ENCODE measurements around the gene LGALS1. TPM values are rescaled to one million over a fixed set of nuclear protein-coding genes. Genes with fewer than 3 reads are reported as not detected.
"Not testable (repeated sequence)": the region's sequence is repeated elsewhere in the genome, so short reads cannot be mapped to it uniquely, and the experiment has no call there.

LGALS1 gene
- total RNA-seq, 1 donor from 2014 or later = 50.7 TPM

DNA sequence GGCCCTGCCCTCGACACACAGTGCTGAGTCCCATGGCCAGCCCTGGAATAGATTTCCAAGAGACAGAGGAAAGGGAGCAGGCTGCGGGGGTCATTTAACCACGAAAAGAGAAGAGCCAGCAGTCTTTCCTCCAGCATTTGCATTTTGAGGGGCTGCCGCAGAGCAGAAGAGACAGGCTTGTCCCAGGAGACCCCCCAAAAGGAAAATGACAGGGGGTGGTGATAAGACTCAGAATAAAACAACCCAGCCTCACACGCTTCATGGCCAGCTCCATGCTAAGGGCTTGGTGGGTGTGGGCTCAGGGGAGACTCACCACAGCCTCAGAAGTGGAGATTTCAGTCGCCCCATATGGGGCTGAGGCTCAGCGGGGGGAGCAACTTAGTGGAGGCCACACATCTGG is 38.3 kb downstream of the LGALS1 start:
- TF ChIP-seq, protein P1, sequence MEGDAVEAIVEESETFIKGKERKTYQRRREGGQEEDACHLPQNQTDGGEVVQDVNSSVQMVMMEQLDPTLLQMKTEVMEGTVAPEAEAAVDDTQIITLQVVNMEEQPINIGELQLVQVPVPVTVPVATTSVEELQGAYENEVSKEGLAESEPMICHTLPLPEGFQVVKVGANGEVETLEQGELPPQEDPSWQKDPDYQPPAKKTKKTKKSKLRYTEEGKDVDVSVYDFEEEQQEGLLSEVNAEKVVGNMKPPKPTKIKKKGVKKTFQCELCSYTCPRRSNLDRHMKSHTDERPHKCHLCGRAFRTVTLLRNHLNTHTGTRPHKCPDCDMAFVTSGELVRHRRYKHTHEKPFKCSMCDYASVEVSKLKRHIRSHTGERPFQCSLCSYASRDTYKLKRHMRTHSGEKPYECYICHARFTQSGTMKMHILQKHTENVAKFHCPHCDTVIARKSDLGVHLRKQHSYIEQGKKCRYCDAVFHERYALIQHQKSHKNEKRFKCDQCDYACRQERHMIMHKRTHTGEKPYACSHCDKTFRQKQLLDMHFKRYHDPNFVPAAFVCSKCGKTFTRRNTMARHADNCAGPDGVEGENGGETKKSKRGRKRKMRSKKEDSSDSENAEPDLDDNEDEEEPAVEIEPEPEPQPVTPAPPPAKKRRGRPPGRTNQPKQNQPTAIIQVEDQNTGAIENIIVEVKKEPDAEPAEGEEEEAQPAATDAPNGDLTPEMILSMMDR (IDR thresholded peaks at IDR 0.05; ENCODE audit: partially characterized antibody, unreplicated experiment) = no peak
- Mint-ChIP-seq H3K4me1 (ENCODE audit: low read depth, unreplicated experiment) (no peaks in the 10 kb centered on the region), H3K27me3 (ENCODE audit: unreplicated experiment) (peaks cover 3% of the 10 kb centered on the region), H3K9me3 (ENCODE audit: unreplicated experiment) (peaks cover 3% of the 10 kb centered on the region), H3K36me3 (ENCODE audit: unreplicated experiment) (peaks cover 9% of the 10 kb centered on the region), H3K27ac (ENCODE audit: unreplicated experiment) (no peak overlapping the region), H3K4me3 (ENCODE audit: unreplicated experiment) (no peak overlapping the region)
- no peak for DNase-seq

DNA sequence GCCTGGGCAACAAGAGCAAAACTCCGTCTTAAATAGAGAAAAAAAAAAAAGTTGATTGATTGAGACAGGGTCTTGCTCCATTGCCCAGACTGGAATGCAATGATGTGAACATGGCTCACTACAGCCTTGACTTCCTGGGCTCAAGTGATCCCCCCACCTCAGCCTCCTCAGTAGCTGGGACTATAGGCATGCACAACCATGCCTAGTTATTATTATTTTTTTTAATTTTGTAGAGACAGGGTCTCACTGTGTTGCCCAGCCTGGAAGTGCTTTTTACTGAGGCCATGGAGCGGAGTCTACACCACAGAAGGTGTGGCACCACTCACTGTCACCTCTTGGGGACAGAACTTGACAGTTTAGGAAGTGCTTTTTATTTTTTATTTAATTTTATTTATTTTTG is 39.2 kb downstream of the LGALS1 start:
- H3K36me3 Mint-ChIP-seq (ENCODE audit: unreplicated experiment) = peaks cover 9% of the 10 kb centered on the region
- no peak for DNase-seq

DNA sequence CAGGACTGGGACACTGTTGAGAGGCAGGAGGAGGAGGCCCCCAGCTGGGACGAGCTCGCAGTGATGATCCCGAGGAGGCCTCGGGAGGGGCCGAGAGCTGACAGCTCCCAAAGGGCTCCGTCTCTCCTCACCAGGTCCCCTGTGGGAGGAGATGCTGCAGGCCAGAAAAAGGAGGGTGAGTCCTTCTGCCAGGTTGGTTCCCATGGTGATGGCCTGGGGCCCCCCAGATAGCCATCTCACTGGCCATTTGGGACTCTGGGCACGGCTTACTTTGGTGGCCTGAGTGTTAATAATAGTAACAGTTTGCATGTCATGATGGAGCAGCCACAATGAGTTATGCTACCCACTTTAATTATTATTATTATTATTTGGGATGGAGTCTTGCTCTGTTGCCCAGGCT is 40.3 kb downstream of the LGALS1 start:
- H3K27ac Mint-ChIP-seq (ENCODE audit: unreplicated experiment) = no peak overlapping the region
- TF ChIP-seq, protein P1 (IDR thresholded peaks at IDR 0.05; ENCODE audit: partially characterized antibody, unreplicated experiment) = no peak
- H3K9me3 Mint-ChIP-seq (ENCODE audit: unreplicated experiment) = peaks cover 3% of the 10 kb centered on the region
- DNase-seq = no peak
- peaks cover 5% of the 10 kb centered on the region for H3K27me3 Mint-ChIP-seq (ENCODE audit: unreplicated experiment)
- H3K36me3 Mint-ChIP-seq (ENCODE audit: unreplicated experiment) = peaks cover 9% of the 10 kb centered on the region
- H3K4me3 Mint-ChIP-seq (ENCODE audit: unreplicated experiment) = no peak overlapping the region
- no peaks in the 10 kb centered on the region for H3K4me1 Mint-ChIP-seq (ENCODE audit: low read depth, unreplicated experiment)

More for the DNA sequence above, 39.2 kb downstream of the LGALS1 start:
- Mint-ChIP-seq H3K27me3 (ENCODE audit: unreplicated experiment) (peaks cover 5% of the 10 kb centered on the region), H3K27ac (ENCODE audit: unreplicated experiment) (no peak overlapping the region), H3K4me1 (ENCODE audit: low read depth, unreplicated experiment) (no peaks in the 10 kb centered on the region), H3K4me3 (ENCODE audit: unreplicated experiment) (no peak overlapping the region), H3K9me3 (ENCODE audit: unreplicated experiment) (peaks cover 3% of the 10 kb centered on the region)
- TF ChIP-seq, protein P1 (IDR thresholded peaks at IDR 0.05; ENCODE audit: partially characterized antibody, unreplicated experiment) = no peak

DNA sequence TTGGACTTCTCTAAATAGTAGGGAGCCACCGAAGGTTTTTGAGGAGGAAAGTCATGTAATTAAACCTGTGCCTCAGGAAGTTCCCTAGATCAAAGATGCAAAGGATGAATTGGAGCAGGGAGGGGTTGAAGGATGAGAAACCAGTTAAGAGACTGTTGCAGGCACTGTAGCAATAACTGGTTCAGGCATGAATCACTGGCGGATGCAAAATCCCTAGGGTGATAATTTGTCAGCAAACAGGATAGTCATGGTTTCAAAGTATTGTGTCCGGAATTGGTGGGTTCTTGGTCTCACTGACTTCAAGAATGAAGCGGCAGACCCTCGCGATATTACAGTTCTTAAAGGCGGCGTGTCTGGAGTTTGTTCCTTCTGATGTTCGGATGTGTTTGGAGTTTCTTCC is 41.3 kb downstream of the LGALS1 start:
- Mint-ChIP-seq H3K4me1 (ENCODE audit: low read depth, unreplicated experiment) (no peaks in the 10 kb centered on the region), H3K4me3 (ENCODE audit: unreplicated experiment) (no peak overlapping the region)

DNA sequence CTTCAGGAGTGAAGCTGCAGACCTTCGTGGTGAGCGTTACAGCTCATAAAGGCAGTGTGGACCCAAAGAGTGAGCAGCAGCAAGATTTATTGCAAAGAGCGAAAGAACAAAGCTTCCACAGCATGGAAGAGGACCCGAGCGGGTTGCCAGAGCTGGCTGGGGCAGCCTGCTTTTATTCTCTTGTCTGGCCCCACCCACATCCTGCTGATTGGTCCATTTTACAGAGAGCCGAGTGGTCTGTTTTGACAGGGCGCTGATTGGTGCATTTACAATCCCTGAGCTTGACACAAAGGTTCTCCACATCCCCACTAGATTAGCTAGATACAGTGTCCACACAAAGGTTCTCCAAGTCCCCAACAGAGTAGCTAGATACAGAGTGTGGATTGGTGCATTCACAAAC is 41.8 kb downstream of the LGALS1 start:
- H3K4me1 Mint-ChIP-seq (ENCODE audit: low read depth, unreplicated experiment); H3K27ac Mint-ChIP-seq (ENCODE audit: unreplicated experiment); H3K4me3 Mint-ChIP-seq (ENCODE audit: unreplicated experiment); H3K27me3 Mint-ChIP-seq (ENCODE audit: unreplicated experiment); H3K36me3 Mint-ChIP-seq (ENCODE audit: unreplicated experiment); H3K9me3 Mint-ChIP-seq (ENCODE audit: unreplicated experiment); DNase-seq: not testable (repeated sequence)

More for the DNA sequence above, 41.3 kb downstream of the LGALS1 start:
- Mint-ChIP-seq H3K36me3 (ENCODE audit: unreplicated experiment) (peaks cover 9% of the 10 kb centered on the region), H3K27me3 (ENCODE audit: unreplicated experiment) (peaks cover 7% of the 10 kb centered on the region), H3K27ac (ENCODE audit: unreplicated experiment) (no peak overlapping the region), H3K9me3 (ENCODE audit: unreplicated experiment) (peaks cover 3% of the 10 kb centered on the region)
- TF ChIP-seq, protein P1 (IDR thresholded peaks at IDR 0.05; ENCODE audit: partially characterized antibody, unreplicated experiment) = no peak
- no peak for DNase-seq

DNA sequence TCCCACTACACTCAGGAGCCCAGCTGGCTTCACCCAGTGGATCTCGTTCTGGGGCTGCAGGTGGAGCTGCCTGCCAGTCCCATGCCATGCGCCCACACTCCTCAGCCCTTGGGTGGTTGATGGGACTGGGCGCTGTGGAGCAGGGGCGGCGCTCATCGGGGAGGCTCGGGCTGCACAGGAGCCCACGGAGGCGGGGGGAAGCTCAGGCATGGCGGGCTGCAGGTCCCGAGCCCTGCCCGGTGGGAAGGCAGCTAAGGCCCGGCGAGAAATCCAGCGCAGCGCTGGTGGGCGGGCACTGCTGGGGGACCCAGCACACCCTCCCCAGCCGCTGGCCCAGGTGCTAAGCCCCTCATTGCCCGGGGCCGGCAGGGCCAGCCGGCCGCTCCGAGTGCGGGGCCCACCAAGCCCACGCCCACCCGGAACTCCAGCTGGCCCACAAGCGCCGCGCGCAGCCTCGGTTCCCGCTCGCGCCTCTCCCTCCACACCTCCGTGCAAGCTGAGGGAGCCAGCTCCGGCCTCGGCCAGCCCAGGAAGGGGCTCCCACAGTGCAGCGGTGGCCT is 42.4 kb downstream of the LGALS1 start:
- H3K27ac Mint-ChIP-seq (ENCODE audit: unreplicated experiment); DNase-seq; H3K4me3 Mint-ChIP-seq (ENCODE audit: unreplicated experiment); H3K27me3 Mint-ChIP-seq (ENCODE audit: unreplicated experiment); H3K4me1 Mint-ChIP-seq (ENCODE audit: low read depth, unreplicated experiment); H3K9me3 Mint-ChIP-seq (ENCODE audit: unreplicated experiment): not testable (repeated sequence)
- peaks cover 12% of the 10 kb centered on the region for H3K36me3 Mint-ChIP-seq (ENCODE audit: unreplicated experiment)
